ENCODE data around the gene ARVCF.
A peak's percentile ranks its signal among the peaks of the same experiment; 100 is the strongest.

The ARVCF gene

GRCh38 chr22:20024225-20024624, 7.6 kb upstream of the ARVCF start:
- peaks cover 14 to 25% of the 10 kb centered on the region in 2 donors for H3K4me1 ChIP-seq (ENCODE audit: control insufficient read depth in 1 of 2, insufficient read depth in 2 of 2, low read length in 2 of 2)
- H3K4me3 ChIP-seq (ENCODE audit: low read depth in 1 of 2, low read length in 2 of 2) = no peak overlapping the region
- H3K27me3 ChIP-seq (ENCODE audit: control insufficient read depth in 1 of 2, insufficient read depth in 2 of 2, low read length in 2 of 2) = no peaks in the 10 kb centered on the region
- H3K27ac ChIP-seq (ENCODE audit: low read depth, low read length) = no peak overlapping the region
- H3K36me3 ChIP-seq (ENCODE audit: control insufficient read depth in 1 of 2, insufficient read depth in 2 of 2, low read length in 2 of 2) = peaks cover 0 to 9% of the 10 kb centered on the region in 2 donors
- H3K9ac ChIP-seq (ENCODE audit: low read depth in 1 of 2, low read length in 2 of 2) = no peak overlapping the region
- H3K9me3 ChIP-seq (ENCODE audit: control insufficient read depth in 1 of 2, low read length in 2 of 2) = no peaks in the 10 kb centered on the region

GRCh38 chr22:20022978-20023613, 6.5 kb upstream of the ARVCF start:
- H3K27me3 ChIP-seq (ENCODE audit: control insufficient read depth in 1 of 2, insufficient read depth in 2 of 2, low read length in 2 of 2) = peaks cover 4 to 5% of the 10 kb centered on the region in 2 donors
- H3K4me3 ChIP-seq (ENCODE audit: low read depth in 1 of 2, low read length in 2 of 2) = no peak overlapping the region
- peaks cover 14 to 22% of the 10 kb centered on the region in 2 donors for H3K4me1 ChIP-seq (ENCODE audit: control insufficient read depth in 1 of 2, insufficient read depth in 2 of 2, low read length in 2 of 2)
- no peaks in the 10 kb centered on the region for H3K9me3 ChIP-seq (ENCODE audit: control insufficient read depth in 1 of 2, low read length in 2 of 2)
- peaks cover 0 to 9% of the 10 kb centered on the region in 2 donors for H3K36me3 ChIP-seq (ENCODE audit: control insufficient read depth in 1 of 2, insufficient read depth in 2 of 2, low read length in 2 of 2)
- no peak overlapping the region for H3K27ac ChIP-seq (ENCODE audit: low read depth, low read length)
- H3K9ac ChIP-seq (ENCODE audit: low read depth in 1 of 2, low read length in 2 of 2) = peak overlapping the region in 1 of 2 donors; percentile 95

- no peaks in the 10 kb centered on the region for H3K9me3 ChIP-seq (ENCODE audit: control insufficient read depth in 1 of 2, low read length in 2 of 2)
- H3K4me3 ChIP-seq (ENCODE audit: low read depth in 1 of 2, low read length in 2 of 2) = peak overlapping the region; percentile 95 to 98
- H3K36me3 ChIP-seq (ENCODE audit: control insufficient read depth in 1 of 2, insufficient read depth in 2 of 2, low read length in 2 of 2) = peaks cover 0 to 9% of the 10 kb centered on the region in 2 donors
- peak overlapping the region; percentile 90 to 95 for H3K9ac ChIP-seq (ENCODE audit: low read depth in 1 of 2, low read length in 2 of 2)
- peaks cover 11 to 12% of the 10 kb centered on the region in 2 donors for H3K27me3 ChIP-seq (ENCODE audit: control insufficient read depth in 1 of 2, insufficient read depth in 2 of 2, low read length in 2 of 2)
- peaks cover 14 to 24% of the 10 kb centered on the region in 2 donors for H3K4me1 ChIP-seq (ENCODE audit: control insufficient read depth in 1 of 2, insufficient read depth in 2 of 2, low read length in 2 of 2)
- H3K27ac ChIP-seq (ENCODE audit: low read depth, low read length) = peak overlapping the region; percentile 11
These were observed 5.8 kb upstream of the ARVCF start for GRCh38 chr22:20022231-20022977.

GRCh38 chr22:20021196-20022181, 4.9 kb upstream of the ARVCF start:
- H3K27me3 ChIP-seq (ENCODE audit: control insufficient read depth in 1 of 2, insufficient read depth in 2 of 2, low read length in 2 of 2) = peaks cover 12 to 13% of the 10 kb centered on the region in 2 donors
- H3K9me3 ChIP-seq (ENCODE audit: control insufficient read depth in 1 of 2, low read length in 2 of 2) = no peaks in the 10 kb centered on the region
- H3K36me3 ChIP-seq (ENCODE audit: control insufficient read depth in 1 of 2, insufficient read depth in 2 of 2, low read length in 2 of 2) = peaks cover 0 to 9% of the 10 kb centered on the region in 2 donors
- peak overlapping the region; percentile 95 to 98 for H3K4me3 ChIP-seq (ENCODE audit: low read depth in 1 of 2, low read length in 2 of 2)
- H3K9ac ChIP-seq (ENCODE audit: low read depth in 1 of 2, low read length in 2 of 2) = peak overlapping the region; percentile 90 to 95
- peaks cover 14 to 28% of the 10 kb centered on the region in 2 donors for H3K4me1 ChIP-seq (ENCODE audit: control insufficient read depth in 1 of 2, insufficient read depth in 2 of 2, low read length in 2 of 2)
- peak overlapping the region; percentile 73 for H3K27ac ChIP-seq (ENCODE audit: low read depth, low read length)

GRCh38 chr22:20020533-20021195, 4.0 kb upstream of the ARVCF start, which contains the start of gene TANGO2:
TANGO2 (plus strand) TSS chr22:20021110; CDS start chr22:20036799, 15,689 bp downstream.
- Histone ChIP-seq H3K27me3 (ENCODE audit: control insufficient read depth in 1 of 2, insufficient read depth in 2 of 2, low read length in 2 of 2) (peaks cover 12 to 13% of the 10 kb centered on the region in 2 donors), H3K27ac (ENCODE audit: low read depth, low read length) (peak within 1 kb of the TSS; percentile 73), H3K36me3 (ENCODE audit: control insufficient read depth in 1 of 2, insufficient read depth in 2 of 2, low read length in 2 of 2) (peaks cover 0 to 6% of the 10 kb centered on the region in 2 donors), H3K9me3 (ENCODE audit: control insufficient read depth in 1 of 2, low read length in 2 of 2) (no peaks in the 10 kb centered on the region), H3K4me3 (ENCODE audit: low read depth in 1 of 2, low read length in 2 of 2) (peak within 1 kb of the TSS; percentile 95 to 98), H3K4me1 (ENCODE audit: control insufficient read depth in 1 of 2, insufficient read depth in 2 of 2, low read length in 2 of 2) (peaks cover 14 to 28% of the 10 kb centered on the region in 2 donors), H3K9ac (ENCODE audit: low read depth in 1 of 2, low read length in 2 of 2) (peak within 1 kb of the TSS; percentile 95)

- Histone ChIP-seq H3K4me3 (ENCODE audit: low read depth in 1 of 2, low read length in 2 of 2) (peak overlapping the region; percentile 89 to 90), H3K27me3 (ENCODE audit: control insufficient read depth in 1 of 2, insufficient read depth in 2 of 2, low read length in 2 of 2) (peaks cover 17 to 19% of the 10 kb centered on the region in 2 donors), H3K9me3 (ENCODE audit: control insufficient read depth in 1 of 2, low read length in 2 of 2) (no peaks in the 10 kb centered on the region), H3K36me3 (ENCODE audit: control insufficient read depth in 1 of 2, insufficient read depth in 2 of 2, low read length in 2 of 2) (peaks cover 0 to 3% of the 10 kb centered on the region in 2 donors), H3K27ac (ENCODE audit: low read depth, low read length) (no peak overlapping the region), H3K4me1 (ENCODE audit: control insufficient read depth in 1 of 2, insufficient read depth in 2 of 2, low read length in 2 of 2) (peaks cover 18 to 28% of the 10 kb centered on the region in 2 donors), H3K9ac (ENCODE audit: low read depth in 1 of 2, low read length in 2 of 2) (peak overlapping the region; percentile 74 to 95)
These were observed 3.3 kb upstream of the ARVCF start for GRCh38 chr22:20019661-20020532.

- H3K4me1 ChIP-seq (ENCODE audit: control insufficient read depth in 1 of 2, insufficient read depth in 2 of 2, low read length in 2 of 2) = peaks cover 18 to 31% of the 10 kb centered on the region in 2 donors
- no peak overlapping the region for H3K9ac ChIP-seq (ENCODE audit: low read depth in 1 of 2, low read length in 2 of 2)
- H3K27me3 ChIP-seq (ENCODE audit: control insufficient read depth in 1 of 2, insufficient read depth in 2 of 2, low read length in 2 of 2) = peaks cover 21% of the 10 kb centered on the region in 2 donors
- H3K36me3 ChIP-seq (ENCODE audit: control insufficient read depth in 1 of 2, insufficient read depth in 2 of 2, low read length in 2 of 2) = no peaks in the 10 kb centered on the region
- H3K9me3 ChIP-seq (ENCODE audit: control insufficient read depth in 1 of 2, low read length in 2 of 2) = no peaks in the 10 kb centered on the region
- H3K4me3 ChIP-seq (ENCODE audit: low read depth in 1 of 2, low read length in 2 of 2) = no peak overlapping the region
- no peak overlapping the region for H3K27ac ChIP-seq (ENCODE audit: low read depth, low read length)
These were observed 1.4 kb upstream of the ARVCF start for GRCh38 chr22:20018001-20018400.

GRCh38 chr22:20017622-20017958, 967 bp upstream of the ARVCF start:
- Histone ChIP-seq H3K36me3 (ENCODE audit: control insufficient read depth in 1 of 2, insufficient read depth in 2 of 2, low read length in 2 of 2) (no peaks in the 10 kb centered on the region), H3K27me3 (ENCODE audit: control insufficient read depth in 1 of 2, insufficient read depth in 2 of 2, low read length in 2 of 2) (peaks cover 21% of the 10 kb centered on the region in 2 donors), H3K4me1 (ENCODE audit: control insufficient read depth in 1 of 2, insufficient read depth in 2 of 2, low read length in 2 of 2) (peaks cover 15 to 28% of the 10 kb centered on the region in 2 donors), H3K9me3 (ENCODE audit: control insufficient read depth in 1 of 2, low read length in 2 of 2) (no peaks in the 10 kb centered on the region), H3K27ac (ENCODE audit: low read depth, low read length) (no peak overlapping the region), H3K9ac (ENCODE audit: low read depth in 1 of 2, low read length in 2 of 2) (no peak overlapping the region), H3K4me3 (ENCODE audit: low read depth in 1 of 2, low read length in 2 of 2) (peak overlapping the region; percentile 81 to 86)

Data from duodenal mucosa (tissue), 2 donors.